ENCODE measurements around the gene FBRSL1.
"Not testable (repeated sequence)": the region's sequence is repeated elsewhere in the genome, so short reads cannot be mapped to it uniquely, and the experiment has no call there.

FBRSL1 gene

DNA sequence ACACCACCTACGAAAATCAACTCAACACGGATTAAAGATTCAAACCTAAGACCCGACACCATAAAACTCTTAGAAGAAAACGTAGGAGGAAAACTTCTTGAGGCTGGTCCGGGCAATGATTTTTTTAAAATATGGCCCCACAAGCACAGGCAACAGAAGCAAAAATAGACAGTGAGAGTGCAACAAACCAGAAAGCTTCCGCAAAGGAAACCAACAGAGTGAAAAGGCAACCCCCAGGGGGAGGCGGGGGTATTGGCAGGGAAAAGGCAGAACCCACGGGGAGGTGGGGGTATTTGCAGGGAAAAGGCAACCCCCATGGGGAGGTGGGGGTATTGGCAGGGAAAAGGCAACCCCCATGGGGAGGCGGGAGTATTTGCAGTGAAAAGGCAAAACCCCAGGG lies 20.5 kb upstream of the FBRSL1 start:
- TF ChIP-seq, protein P1, sequence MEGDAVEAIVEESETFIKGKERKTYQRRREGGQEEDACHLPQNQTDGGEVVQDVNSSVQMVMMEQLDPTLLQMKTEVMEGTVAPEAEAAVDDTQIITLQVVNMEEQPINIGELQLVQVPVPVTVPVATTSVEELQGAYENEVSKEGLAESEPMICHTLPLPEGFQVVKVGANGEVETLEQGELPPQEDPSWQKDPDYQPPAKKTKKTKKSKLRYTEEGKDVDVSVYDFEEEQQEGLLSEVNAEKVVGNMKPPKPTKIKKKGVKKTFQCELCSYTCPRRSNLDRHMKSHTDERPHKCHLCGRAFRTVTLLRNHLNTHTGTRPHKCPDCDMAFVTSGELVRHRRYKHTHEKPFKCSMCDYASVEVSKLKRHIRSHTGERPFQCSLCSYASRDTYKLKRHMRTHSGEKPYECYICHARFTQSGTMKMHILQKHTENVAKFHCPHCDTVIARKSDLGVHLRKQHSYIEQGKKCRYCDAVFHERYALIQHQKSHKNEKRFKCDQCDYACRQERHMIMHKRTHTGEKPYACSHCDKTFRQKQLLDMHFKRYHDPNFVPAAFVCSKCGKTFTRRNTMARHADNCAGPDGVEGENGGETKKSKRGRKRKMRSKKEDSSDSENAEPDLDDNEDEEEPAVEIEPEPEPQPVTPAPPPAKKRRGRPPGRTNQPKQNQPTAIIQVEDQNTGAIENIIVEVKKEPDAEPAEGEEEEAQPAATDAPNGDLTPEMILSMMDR (conservative IDR thresholded peaks at IDR 0.05), result no peak
- H3K27ac ChIP-seq, result no peak overlapping the region

- TF ChIP-seq, protein P1 (conservative IDR thresholded peaks at IDR 0.05), result no peak
Measured at GRCh38 chr12:132470397-132470796, 19.6 kb upstream of the FBRSL1 start.

GRCh38 chr12:132471011-132471857 lies 18.7 kb upstream of the FBRSL1 start:
- TF ChIP-seq, protein P1 (conservative IDR thresholded peaks at IDR 0.05), result no peak
- no peak overlapping the region for H3K27ac ChIP-seq

More at GRCh38 chr12:132470397-132470796, 19.6 kb upstream of the FBRSL1 start:
- no peak overlapping the region for H3K27ac ChIP-seq

- TF ChIP-seq, protein P1 (conservative IDR thresholded peaks at IDR 0.05), result no peak
- no peak overlapping the region for H3K27ac ChIP-seq
Measured at GRCh38 chr12:132471858-132472255, 18.1 kb upstream of the FBRSL1 start.

- TF ChIP-seq, protein P1 (conservative IDR thresholded peaks at IDR 0.05), result no peak
- H3K27ac ChIP-seq, result no peak overlapping the region
Measured at GRCh38 chr12:132472386-132472785, 17.6 kb upstream of the FBRSL1 start.

GRCh38 chr12:132474237-132474741 lies 15.7 kb upstream of the FBRSL1 start:
- no peak overlapping the region for H3K27ac ChIP-seq
- TF ChIP-seq, protein P1 (conservative IDR thresholded peaks at IDR 0.05), result no peak

DNA sequence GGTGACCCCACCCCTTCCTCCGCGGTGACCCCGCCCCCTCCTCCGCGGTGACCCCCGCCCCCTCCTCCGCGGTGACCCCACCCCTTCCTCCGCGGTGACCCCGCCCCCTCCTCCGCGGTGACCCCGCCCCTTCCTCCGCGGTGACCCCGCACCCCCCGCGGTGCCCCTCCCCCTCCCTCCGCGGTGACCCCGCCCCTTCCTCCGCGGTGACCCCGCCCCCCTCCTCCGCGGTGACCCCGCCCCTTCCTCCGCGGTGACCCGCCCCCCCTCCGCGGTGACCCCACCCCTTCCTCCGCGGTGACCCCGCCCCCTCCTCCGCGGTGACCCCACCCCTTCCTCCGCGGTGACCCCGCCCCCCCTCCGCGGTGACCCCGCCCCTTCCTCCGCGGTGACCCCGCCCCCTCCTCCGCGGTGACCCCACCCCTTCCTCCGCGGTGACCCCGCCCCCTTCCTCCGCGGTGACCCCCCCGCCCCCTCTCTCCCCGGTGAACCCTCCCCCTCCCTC lies 15.1 kb upstream of the FBRSL1 start:
- not testable (repeated sequence) for H3K27ac ChIP-seq
